Upper lobe of left lung (tissue), 6 donors: ENCODE data around the gene GALE. TPM values are rescaled to one million over a fixed set of nuclear protein-coding genes. Genes with fewer than 3 reads are reported as not detected.
"Not testable (repeated sequence)": the region's sequence is repeated elsewhere in the genome, so short reads cannot be mapped to it uniquely, and the experiment has no call there.

Source experiments
- ATAC-seq, 2 donors: fragments of 200-7000 bp; cut with Tn5 transposase; one replicate each; pipeline ENCODE4 v1.9.1; 2022; ENCODE audit warnings: mild to moderate bottlenecking in 2 of 2, moderate library complexity in 2 of 2; ENCODE audit not compliant: low FRiP score in 2 of 2
- DNase-seq, 2 donors: peaks; one replicate each; pipeline ENCODE4 v3.0.0-alpha.2; 2019 to 2020
- H3K27ac ChIP-seq, 4 donors: fragments of 200-600 bp; sonication (generic); one replicate each; pipeline ENCODE4 v1.5.1; 2016 to 2019
- H3K27me3 ChIP-seq, 4 donors: fragments of 200-600 bp; sonication (generic); one replicate each; pipeline ENCODE4 v1.5.1; 2017 to 2019
- H3K36me3 ChIP-seq, 4 donors: fragments of 200-600 bp; sonication (generic); one replicate each; pipeline ENCODE4 v1.5.1; 2016 to 2019
- H3K4me1 ChIP-seq, 4 donors: fragments of 200-600 bp; sonication (generic); one replicate each; pipeline ENCODE4 v1.5.1; 2018 to 2019
- H3K4me3 ChIP-seq, 4 donors: fragments of 200-600 bp; sonication (generic); one replicate each; pipeline ENCODE4 v1.5.1; 2017 to 2019; ENCODE audit warnings: mild to moderate bottlenecking in 2 of 4, moderate library complexity in 1 of 4
- H3K9me3 ChIP-seq, 4 donors: fragments of 200-600 bp; sonication (generic); one replicate each; pipeline ENCODE4 v1.5.1; 2018 to 2019
- EP300 ChIP-seq, 4 donors: sonication (generic); formaldehyde crosslinking; IDR thresholded peaks; one replicate each; pipeline ENCODE4 v1.5.1; 2017; ENCODE audit warnings: antibody characterized with exemption in 4 of 4, control low read depth in 2 of 4
- POLR2A ChIP-seq, 4 donors: fragments of 450-650 bp; IDR thresholded peaks; one replicate each; pipeline ENCODE4 v1.5.1; 2016 to 2017; ENCODE audit warnings: antibody characterized with exemption in 4 of 4, mild to moderate bottlenecking in 2 of 4
- POLR2AphosphoS5 ChIP-seq, 2 donors: sonication (generic); formaldehyde crosslinking; IDR thresholded peaks; one replicate each; pipeline ENCODE4 v1.5.1; 2017; ENCODE audit warnings: antibody characterized with exemption in 2 of 2
- WGBS, 2 donors: methylation state at CpG; one replicate each; pipeline ENCODE4 v1.1.5; 2017 to 2018; 5-methylcytosine and 5-hydroxymethylcytosine counted together
- total RNA-seq, 6 donors: library from RNA; depleted of rRNA in 4 of 6; stranded (reverse); fragments of >200 nt in 4 of 6; gene quantifications; one replicate each; pipeline versions ENCODE4 v1.1.0 to v1.2.1, GENCODE V29; 2016 to 2021
- TF ChIP-seq, protein P1 (sequence below), 6 experiments: fragments of 450-650 bp in 4 of 6; fragments of 200-600 bp in 2 of 6; sonication (generic) in 2 of 6; IDR thresholded peaks; one replicate each; pipeline ENCODE4 v1.5.1; 2016 to 2019; ENCODE audit warnings: antibody characterized with exemption in 6 of 6
- donor health status: DM: no; HTN: no; CAD: no; lungs with moderate emphysema.
- donor health status: DM: no; HTN: yes; CAD: no; lungs with severe emphysema.

Gene GALE
- total RNA-seq, 6 donors from 2014 or later: 49.2 to 95.0 (median 59.7) TPM

DNA sequence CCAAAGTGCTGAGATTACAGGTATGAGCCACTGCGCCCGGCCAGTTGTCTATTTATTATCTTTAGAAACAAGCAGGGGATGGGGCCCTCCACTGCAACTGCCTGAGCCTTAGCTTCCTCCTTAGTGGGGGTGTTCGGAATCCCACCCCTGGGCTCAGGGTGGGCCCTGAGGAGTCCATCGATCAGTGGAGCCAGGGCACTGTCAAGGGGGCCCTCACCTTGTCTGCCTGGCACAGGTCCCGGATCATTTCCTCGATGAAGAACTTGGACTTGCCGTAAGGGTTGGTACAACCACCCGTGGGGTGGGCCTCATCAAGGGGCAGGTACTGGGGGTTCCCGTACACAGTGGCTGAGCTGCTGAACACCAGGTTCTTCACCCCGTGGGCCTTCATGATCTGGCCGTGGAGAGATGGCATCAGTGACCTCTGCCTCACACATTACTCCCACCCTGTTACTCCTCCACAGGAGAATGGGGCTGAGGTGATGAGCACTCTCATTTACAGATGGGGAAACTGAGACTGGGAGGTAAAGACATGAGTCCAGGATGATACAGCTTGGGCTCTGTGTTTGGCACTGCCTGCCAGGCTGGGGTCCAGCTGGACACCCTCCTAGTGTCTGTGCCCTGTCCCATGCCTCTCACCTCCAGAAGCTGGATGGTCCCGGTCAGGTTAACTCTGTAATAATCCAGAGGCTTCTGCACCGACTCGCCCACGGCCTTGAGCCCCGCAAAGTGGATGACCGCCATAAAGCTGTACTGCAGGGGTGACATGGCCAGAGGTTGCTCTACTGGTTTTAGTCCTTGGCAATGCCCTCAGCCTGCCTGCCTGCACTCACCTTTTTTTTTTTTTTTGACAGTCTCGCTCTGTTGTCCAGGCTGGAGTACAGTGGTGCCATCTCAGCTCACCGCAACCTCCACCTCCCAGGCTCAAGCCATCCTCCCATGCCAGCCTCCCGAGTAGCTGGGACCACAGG, 2.8 kb downstream of the GALE start:
- no peak for DNase-seq
- peaks cover 31 to 67% (median 38%) of the 10 kb centered on the region in 4 donors for H3K4me1 ChIP-seq
- TF ChIP-seq EP300 (IDR thresholded peaks at IDR 0.05): no peak
- no peak for TF ChIP-seq POLR2A (IDR thresholded peaks at IDR 0.05)
- TF ChIP-seq, protein P1, sequence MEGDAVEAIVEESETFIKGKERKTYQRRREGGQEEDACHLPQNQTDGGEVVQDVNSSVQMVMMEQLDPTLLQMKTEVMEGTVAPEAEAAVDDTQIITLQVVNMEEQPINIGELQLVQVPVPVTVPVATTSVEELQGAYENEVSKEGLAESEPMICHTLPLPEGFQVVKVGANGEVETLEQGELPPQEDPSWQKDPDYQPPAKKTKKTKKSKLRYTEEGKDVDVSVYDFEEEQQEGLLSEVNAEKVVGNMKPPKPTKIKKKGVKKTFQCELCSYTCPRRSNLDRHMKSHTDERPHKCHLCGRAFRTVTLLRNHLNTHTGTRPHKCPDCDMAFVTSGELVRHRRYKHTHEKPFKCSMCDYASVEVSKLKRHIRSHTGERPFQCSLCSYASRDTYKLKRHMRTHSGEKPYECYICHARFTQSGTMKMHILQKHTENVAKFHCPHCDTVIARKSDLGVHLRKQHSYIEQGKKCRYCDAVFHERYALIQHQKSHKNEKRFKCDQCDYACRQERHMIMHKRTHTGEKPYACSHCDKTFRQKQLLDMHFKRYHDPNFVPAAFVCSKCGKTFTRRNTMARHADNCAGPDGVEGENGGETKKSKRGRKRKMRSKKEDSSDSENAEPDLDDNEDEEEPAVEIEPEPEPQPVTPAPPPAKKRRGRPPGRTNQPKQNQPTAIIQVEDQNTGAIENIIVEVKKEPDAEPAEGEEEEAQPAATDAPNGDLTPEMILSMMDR (IDR thresholded peaks at IDR 0.05): no peak
- TF ChIP-seq POLR2AphosphoS5 (IDR thresholded peaks at IDR 0.05): no peak
- peak overlapping the region in 1 of 4 donors; percentile 94 for H3K27ac ChIP-seq
- 77 to 84% methylated on average over 14 to 20 of the region's 20 CpGs for WGBS, 2 donors
- no peaks in the 10 kb centered on the region for H3K9me3 ChIP-seq
- ATAC-seq: no peak
- peak overlapping the region in 1 of 4 donors; percentile 73 for H3K4me3 ChIP-seq
- no peaks in the 10 kb centered on the region for H3K27me3 ChIP-seq
- peaks cover 9 to 53% (median 37%) of the 10 kb centered on the region in 4 donors for H3K36me3 ChIP-seq

DNA sequence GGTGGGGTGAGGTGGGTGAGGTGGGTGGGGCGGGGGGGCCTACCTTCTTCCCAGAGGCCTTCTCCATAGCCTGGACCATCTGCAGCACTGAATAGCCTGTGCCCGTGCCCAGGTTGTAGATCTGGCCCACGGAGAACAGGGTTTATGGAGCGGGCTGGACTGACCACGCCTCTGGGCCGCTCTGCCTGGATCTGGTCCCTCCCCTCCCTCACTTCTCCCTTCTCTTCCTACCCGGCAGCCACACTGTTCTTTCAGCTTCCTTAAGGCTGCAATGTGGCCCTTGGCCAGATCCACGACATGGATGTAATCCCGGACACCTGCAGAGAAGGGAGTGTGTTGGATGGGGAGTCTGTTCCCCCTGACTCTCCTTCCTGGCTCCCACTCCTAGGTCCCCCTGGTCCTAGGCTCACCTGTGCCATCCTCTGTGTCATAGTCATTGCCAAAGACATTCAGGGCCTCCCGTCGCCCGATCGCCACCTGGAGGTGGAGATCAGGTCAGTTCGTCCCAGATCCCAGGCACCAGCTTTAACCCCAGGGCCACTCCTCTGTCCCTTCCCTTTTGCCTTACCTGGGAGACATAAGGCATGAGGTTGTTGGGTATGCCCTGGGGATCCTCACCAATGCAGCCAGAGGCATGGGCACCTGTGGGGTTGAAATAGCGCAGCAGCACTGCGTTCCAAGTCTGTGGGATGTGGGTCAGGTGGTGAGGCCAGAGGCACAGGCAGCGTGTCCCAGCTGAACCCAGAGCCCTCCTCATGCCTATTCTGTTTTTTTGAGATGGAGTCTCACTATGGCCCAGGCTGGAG, 3.9 kb downstream of the GALE start:
- Histone ChIP-seq H3K4me1 (peaks cover 41 to 74% (median 46%) of the 10 kb centered on the region in 4 donors), H3K4me3 (no peak overlapping the region), H3K27me3 (no peaks in the 10 kb centered on the region), H3K27ac (peak overlapping the region in 2 of 4 donors; percentile 0 to 40), H3K36me3 (peaks cover 9 to 55% (median 37%) of the 10 kb centered on the region in 4 donors), H3K9me3 (no peaks in the 10 kb centered on the region)
- TF ChIP-seq POLR2AphosphoS5 (IDR thresholded peaks at IDR 0.05) (no peak), POLR2A (IDR thresholded peaks at IDR 0.05) (no peak)
- TF ChIP-seq, protein P1 (IDR thresholded peaks at IDR 0.05): no peak
- WGBS, 2 donors: 69 to 71% methylated on average over 10 to 17 of the region's 17 CpGs
- no peak for ATAC-seq
- DNase-seq: no peak

DNA sequence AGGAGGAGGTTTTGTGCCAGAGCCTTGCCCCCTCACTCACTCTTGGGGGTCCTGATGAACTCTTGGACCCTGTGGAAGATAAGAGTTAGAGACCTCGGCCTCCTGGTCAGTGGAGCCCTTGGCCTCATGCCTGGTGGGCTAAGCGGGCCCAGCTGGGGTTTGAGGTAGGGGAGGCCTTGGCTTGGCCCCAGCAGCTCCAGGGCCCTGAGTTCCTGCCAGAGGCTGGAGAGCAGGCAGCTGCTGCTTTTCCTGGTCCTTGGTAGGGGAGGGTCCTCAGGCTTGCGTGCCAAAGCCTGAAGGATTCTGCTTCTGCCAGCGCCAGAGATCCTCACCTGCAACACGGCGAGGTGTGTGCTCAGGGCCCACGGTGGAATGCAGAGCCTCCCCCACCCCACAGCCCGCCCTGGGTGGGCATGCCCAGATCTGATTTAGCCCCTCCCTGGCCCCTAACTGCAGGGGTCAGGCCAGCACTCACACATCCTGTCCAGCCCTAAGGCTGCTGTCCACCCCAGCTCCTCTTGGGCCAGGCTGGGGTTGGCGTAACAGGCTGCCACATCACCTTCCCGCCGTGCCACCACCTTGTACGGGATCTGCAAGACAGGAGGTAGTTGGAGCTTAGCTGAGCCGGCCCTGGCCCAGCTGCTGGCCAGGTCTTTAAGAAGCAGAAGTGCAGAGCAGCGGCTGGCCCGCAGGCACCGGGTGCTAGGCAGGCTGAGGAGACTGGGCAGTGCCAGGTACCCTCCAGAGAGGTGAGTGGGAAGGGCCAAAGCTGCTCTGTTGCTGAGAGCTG, 4.7 kb downstream of the GALE start:
- WGBS, 2 donors: 52 to 84% methylated on average over 8 to 10 of the region's 16 CpGs
- Histone ChIP-seq H3K27me3 (no peaks in the 10 kb centered on the region), H3K36me3 (peaks cover 9 to 55% (median 37%) of the 10 kb centered on the region in 4 donors), H3K27ac (peak overlapping the region in 2 of 4 donors; percentile 0 to 40), H3K4me3 (no peak overlapping the region), H3K9me3 (no peaks in the 10 kb centered on the region), H3K4me1 (peaks cover 35 to 69% (median 41%) of the 10 kb centered on the region in 4 donors)
- ATAC-seq (no peak), DNase-seq (peak in 1 of 2 donors; percentile 79)
- TF ChIP-seq, protein P1 (IDR thresholded peaks at IDR 0.05): no peak
- TF ChIP-seq POLR2AphosphoS5 (IDR thresholded peaks at IDR 0.05) (no peak), EP300 (IDR thresholded peaks at IDR 0.05) (no peak), POLR2A (IDR thresholded peaks at IDR 0.05) (no peak)

DNA sequence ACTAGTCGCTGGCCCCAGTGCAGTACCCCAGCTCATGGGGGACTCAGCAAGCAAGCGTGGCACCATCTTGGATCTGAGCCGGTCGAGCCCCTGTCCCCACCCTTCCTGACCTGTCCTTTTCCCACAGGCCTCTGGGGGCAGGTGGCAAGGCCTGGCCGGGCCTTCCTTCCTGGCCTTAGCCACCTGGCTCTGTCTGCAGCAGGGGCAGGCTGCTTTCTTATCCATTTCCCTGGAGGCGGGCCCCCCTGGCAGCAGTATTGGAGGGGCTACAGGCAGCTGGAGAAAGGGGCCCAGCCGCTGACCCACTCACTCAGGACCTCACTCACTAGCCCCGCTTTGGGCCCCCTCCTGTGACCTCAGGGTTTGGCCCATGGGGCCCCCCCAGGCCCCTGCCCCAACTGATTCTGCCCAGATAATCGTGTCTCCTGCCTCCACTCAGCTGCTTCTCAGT, 5.8 kb downstream of the GALE start:
- H3K9me3 ChIP-seq, H3K4me3 ChIP-seq, H3K27me3 ChIP-seq, ATAC-seq: not testable (repeated sequence)
- Histone ChIP-seq H3K36me3 (peaks cover 9 to 55% (median 37%) of the 10 kb centered on the region in 4 donors), H3K4me1 (peaks cover 39 to 69% (median 47%) of the 10 kb centered on the region in 4 donors), H3K27ac (peak overlapping the region in 1 of 4 donors; percentile 16)
- WGBS, 2 donors: 82 to 97% methylated on average over 4 to 7 of the region's 9 CpGs
- DNase-seq: peak in 1 of 2 donors; percentile 50
